GM12801 (cell line): ENCODE measurements around the gene GPR78.

Experiments used
- TF ChIP-seq, protein P1 (sequence below): IDR thresholded peaks from one replicate; pipeline ENCODE4 v1.5.1; 2011; ENCODE audit warnings: control low read depth; ENCODE audit not compliant: insufficient read length; ENCODE audit errors: extremely low read depth

The GPR78 gene

DNA sequence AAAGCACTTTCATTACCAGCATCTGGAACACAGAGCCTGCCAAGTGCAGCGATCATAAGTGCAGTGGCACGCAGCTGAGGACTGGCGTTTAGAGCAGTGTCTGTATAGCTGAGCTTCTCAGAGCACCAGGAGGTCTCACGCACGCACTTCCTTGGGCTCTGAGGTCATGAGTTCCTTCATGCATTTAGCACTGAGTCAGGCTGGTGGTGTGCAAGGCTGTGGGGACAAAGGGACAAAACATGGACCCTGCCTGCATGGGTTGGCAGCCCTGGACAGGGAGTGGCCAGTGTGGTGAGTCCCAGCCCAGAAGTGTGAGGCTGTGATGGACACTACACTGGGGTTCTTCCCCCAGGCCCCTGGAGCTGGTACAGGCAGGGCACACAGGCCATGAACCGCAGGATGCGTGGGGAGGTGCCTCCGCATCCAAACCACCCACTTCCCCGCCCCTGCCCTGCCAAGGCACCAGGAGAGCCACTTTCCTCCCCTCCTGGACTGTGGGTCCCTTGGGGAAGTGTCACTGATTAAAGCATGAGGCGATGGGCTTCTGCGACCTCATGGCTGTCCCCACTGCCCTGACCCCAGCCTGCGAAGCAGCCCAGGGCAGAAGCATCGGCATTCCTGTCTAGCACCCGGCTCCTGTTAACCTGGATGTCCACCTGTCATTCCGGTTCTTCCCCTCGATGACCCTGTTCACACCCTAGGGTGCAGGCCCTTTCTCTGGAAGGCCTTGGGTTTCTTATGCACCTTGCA, 37.2 kb upstream of the GPR78 start:
- TF ChIP-seq, protein P1, sequence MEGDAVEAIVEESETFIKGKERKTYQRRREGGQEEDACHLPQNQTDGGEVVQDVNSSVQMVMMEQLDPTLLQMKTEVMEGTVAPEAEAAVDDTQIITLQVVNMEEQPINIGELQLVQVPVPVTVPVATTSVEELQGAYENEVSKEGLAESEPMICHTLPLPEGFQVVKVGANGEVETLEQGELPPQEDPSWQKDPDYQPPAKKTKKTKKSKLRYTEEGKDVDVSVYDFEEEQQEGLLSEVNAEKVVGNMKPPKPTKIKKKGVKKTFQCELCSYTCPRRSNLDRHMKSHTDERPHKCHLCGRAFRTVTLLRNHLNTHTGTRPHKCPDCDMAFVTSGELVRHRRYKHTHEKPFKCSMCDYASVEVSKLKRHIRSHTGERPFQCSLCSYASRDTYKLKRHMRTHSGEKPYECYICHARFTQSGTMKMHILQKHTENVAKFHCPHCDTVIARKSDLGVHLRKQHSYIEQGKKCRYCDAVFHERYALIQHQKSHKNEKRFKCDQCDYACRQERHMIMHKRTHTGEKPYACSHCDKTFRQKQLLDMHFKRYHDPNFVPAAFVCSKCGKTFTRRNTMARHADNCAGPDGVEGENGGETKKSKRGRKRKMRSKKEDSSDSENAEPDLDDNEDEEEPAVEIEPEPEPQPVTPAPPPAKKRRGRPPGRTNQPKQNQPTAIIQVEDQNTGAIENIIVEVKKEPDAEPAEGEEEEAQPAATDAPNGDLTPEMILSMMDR: no peak

DNA sequence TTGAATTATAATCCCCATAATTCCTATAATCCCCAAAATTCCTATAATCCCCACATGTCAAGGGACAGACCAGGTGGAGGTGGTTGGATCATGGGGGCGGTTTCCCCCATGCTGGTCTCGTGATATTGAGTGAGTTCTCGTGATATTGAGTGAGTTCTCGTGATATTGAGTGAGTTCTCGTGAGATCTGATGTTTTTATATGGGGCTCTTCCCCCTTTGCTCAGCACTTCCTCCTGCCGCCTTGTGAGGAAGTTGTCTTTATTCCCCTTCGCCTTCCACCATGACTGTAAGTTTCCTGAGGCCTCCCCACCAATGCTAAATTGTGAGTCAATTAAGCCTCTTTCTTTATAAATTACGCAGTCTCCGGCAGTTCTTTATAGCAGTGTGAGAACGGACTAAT, 36.6 kb upstream of the GPR78 start:
- TF ChIP-seq, protein P1: no peak

DNA sequence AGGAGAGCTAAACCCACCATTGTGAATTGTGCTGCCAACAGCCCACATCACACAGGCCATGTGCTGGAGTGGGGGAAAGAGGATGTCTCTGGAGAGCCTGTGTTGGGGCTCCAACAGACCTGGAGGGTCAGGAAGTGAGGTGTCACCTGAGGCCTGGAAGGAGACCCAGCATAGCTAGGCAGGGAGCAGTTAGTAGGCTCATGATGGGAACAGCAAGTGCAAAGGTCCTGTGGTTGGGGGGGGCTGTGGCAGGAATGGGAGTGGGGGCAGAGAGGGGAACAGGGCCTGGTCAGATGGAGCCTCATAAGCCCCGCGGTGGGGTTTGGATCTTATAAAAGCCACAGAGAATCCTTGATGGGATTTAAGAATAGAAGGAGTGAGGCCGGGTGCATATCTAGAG, 35.9 kb upstream of the GPR78 start:
- TF ChIP-seq, protein P1: no peak

DNA sequence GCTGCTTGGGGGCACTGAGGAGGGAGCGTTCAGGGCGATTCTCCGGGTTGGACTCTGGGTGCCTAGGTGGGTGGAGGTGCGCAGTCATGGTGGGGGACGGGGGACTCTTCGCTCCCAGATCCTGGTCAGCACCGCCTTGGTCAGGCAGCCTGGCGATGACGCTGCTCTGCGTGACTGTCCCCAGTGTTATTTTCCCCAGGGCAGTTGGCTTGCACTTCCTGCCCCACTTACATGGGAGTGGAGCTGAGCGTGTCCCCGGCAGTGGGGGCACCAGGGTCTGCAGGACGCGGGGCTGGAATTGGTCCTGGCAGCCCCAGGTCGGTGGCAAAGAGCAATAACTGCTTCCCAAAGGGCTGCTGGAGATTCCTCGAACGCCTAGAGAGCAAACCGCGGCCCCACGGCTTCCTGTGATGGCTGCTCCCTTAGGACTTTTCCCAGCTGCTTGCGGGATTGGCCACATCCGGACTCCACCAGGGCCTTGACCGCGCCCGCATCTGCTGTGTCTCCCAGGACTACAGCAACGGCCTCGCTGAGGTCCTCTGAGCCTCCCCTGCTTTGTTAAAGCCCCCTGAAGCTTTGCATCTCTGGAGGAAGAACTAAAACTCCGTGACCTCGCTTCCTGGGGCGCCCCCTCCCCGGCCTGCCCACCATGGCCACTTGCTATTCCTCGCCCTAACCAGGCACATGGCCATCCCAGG, 35.3 kb upstream of the GPR78 start:
- TF ChIP-seq, protein P1: no peak

DNA sequence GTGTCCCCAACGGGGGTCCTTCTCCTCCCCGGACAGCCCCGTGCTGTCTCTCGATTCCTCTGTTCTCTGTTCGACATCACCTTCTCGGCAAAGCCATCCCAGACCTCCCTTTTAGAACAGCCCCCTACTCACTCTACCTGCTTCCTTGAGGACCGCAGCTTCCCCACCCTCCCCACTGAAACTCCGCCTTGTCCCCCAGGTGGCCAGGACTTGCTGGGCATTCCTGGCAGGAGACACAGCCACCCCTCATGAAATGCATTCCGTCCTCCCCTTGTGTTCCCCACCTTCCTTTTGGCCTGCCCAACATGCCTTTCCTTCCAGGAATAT, 34.8 kb upstream of the GPR78 start:
- TF ChIP-seq, protein P1: no peak

DNA sequence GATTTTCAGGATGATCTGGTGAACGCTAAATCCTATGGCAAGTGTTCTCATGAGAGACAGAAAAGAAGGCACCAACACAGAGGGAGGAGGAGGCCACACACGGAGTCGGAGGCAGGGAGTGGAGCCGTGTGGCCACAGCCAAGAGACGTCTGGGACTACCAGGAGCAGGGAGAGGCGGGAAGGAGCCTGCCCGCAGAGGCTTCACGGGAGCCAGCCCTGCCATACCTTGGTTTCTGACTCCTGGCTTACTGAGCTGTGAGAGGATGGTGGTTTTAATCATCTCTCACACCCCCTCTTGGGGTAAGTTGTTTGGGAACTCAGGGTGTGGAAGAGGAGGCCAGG, 33.5 kb upstream of the GPR78 start:
- TF ChIP-seq, protein P1: no peak

DNA sequence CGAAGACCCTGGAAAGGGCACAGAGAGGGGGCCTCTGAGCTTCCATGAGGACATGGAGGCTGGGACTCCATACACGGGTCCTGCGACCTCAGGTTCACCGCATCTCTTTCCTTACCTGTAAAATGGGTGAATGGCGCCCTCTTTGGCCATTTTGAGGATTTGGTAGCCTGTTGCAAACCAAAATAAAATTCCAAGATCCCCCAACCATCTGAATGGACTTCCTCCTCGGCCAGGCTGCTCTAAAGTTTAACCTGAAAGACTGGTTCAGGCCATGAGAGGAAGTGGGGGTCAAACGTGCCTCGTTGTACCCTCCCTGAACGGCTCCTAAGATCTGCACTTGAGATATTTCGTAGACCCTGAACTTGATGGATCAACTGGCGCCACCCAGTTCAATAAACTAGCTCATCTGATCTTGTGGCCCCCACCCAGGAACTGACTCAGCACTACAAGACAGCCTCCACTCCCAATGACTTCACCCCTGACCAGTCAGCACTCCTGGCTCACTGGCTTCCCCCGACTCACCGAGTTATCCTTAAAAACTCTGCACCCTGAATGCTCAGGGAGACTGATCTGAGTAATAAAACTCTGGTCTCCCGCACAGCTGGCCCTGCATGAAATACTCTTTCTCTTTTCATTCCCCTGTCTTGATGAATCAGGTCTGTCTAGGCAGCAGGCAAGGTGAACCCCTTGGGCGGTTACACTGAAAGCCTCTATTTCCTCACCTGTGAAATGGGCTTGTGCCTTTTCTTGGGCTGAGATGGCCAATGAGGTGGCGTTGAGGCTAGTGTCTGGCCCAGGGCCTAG, 32.9 kb upstream of the GPR78 start:
- TF ChIP-seq, protein P1: no peak
